ACHN (cell line): Measurements from ENCODE around the gene CXCR3.

Experiments
- DNase-seq: peaks from one replicate; pipeline ENCODE4 v3.0.0-alpha.2; 2015
- in situ Hi-C: cut with HindIII; loops from 2 replicates; pipeline ENCODE4 v1.10.0; 2017; ENCODE audit warnings: low sequenced_read_pairs, low pct_ligation_motif_present, low pct_unique_long_range_greater_than_20kb

CXCR3 gene

GRCh38 chrX:71640002-71640401 is 21.7 kb upstream of the CXCR3 start:
- in situ Hi-C loops, result no loop called here

GRCh38 chrX:71638409-71638808 is 20.1 kb upstream of the CXCR3 start:
- no peak for DNase-seq
- in situ Hi-C loops, result no loop called here

More at GRCh38 chrX:71640002-71640401, 21.7 kb upstream of the CXCR3 start:
- no peak for DNase-seq

DNA sequence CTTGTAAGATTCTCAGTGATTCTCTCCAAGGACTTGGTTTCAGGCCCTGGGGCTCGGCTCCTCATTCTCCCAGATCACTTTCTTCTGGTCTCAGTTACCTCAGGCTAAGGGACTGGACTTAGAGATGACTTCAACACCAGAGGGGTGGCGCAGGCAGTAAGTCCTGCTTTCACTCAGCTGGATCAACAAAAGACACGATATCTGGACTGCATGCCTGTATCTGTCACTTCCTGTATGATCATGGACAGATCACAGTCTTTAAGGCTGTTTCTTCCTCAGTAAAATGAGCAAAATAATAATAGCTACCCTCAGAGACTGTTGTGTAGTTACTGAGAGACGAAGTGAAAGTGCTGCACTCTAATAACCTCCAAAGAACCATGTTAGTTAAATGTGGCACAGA is 19.5 kb upstream of the CXCR3 start:
- no peak for DNase-seq
- in situ Hi-C loops, result no loop called here

GRCh38 chrX:71637253-71637618 is 18.9 kb upstream of the CXCR3 start:
- DNase-seq, result no peak
- in situ Hi-C loops, result no loop called here

DNA sequence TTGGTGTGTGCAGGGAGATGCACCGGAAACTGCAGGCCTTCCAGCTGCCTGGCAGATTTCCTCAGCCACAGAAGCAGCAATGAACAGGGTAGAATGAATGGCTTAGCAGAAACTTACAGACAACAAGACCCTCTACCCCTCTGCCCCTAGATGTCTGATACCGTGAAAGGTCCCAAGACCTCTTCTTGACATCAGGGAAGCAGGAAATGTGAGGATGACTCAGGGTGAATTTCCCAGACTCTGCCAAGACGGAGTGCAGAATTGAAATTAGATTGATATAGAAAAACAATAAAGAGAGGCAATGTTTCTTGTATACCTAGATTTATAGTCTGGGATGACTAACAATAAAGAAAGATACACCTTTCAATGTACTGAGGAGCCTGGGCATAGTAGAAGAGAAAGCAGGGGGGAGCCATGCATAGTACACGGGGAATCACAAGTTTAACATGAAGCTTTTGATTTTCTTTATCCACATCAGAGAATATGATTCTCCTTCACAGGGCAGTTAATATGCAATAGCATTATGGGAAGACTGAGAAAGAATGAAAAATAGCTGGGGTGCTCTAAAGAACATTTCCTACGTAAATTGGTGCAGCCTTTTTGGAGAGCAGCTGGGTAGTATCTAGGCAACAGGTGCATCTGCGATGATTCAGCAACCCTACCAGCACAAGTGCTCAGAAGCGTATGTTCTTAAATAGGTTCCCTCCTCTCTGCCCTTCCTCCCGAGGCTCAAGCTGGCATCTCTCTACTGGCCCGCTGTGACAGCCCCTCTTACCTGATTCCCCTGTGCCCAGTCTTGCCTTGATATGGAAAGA is 18.3 kb upstream of the CXCR3 start:
- in situ Hi-C loops, result no loop called here
- no peak for DNase-seq

DNA sequence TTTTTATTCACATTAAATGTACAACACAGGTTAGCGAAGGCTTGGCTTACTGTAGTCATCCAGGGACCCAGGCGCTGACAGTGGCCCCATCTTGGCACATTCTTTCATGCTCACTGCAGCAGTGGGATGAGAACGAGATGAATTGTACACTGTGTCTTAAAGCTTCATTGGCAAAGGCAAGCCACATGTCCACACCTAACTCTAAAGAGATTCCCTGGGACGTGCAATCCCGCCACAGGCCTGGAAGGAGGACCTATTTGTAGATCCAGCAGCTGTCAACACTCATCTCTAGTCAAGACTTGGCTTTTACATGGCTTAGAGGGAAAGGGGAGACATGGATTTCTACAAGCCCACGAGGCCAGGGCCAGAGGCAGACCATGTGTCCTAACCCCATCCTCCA is 16.1 kb upstream of the CXCR3 start:
- in situ Hi-C loops, result no loop called here
- no peak for DNase-seq

- DNase-seq, result no peak
- in situ Hi-C loops, result no loop called here
Measured at GRCh38 chrX:71632923-71633657, 14.8 kb upstream of the CXCR3 start.

DNA sequence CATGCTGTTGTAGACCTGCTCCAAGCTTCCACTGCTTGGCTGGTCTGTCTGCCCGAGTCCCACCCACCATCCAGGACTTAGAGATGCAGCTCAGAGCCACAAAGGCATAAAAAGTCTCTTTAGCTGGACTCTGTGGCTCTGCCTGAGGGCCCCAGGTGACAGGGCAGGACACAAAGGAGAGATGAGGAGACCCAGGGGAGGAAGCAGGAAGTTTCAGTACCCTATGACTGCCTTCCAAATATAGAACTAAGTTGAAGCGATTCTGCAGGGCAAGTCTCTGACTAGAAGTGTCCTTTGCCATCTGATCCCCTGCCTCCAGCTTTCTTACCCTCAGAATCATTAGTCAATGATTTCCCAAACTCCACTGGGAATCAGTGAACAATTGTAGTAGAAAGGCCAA is 11.2 kb upstream of the CXCR3 start:
- no peak for DNase-seq
- in situ Hi-C loops, result no loop called here

- no peak for DNase-seq
- in situ Hi-C loops, result no loop called here
Measured at GRCh38 chrX:71627588-71628404, 9.5 kb upstream of the CXCR3 start.

- in situ Hi-C loops, result no loop called here
- no peak for DNase-seq
Measured at GRCh38 chrX:71626576-71626975, 8.3 kb upstream of the CXCR3 start.

GRCh38 chrX:71625471-71625870 is 7.2 kb upstream of the CXCR3 start:
- in situ Hi-C loops, result no loop called here
- DNase-seq, result no peak

GRCh38 chrX:71623714-71624113 is 5.4 kb upstream of the CXCR3 start:
- in situ Hi-C loops, result no loop called here
- no peak for DNase-seq

- DNase-seq, result peak; percentile 62
- in situ Hi-C loops, result no loop called here
Measured at GRCh38 chrX:71622576-71623450, 4.5 kb upstream of the CXCR3 start.

- DNase-seq, result no peak
- in situ Hi-C loops, result no loop called here
Measured at GRCh38 chrX:71622032-71622575, 3.8 kb upstream of the CXCR3 start.

GRCh38 chrX:71621603-71622002 is 3.3 kb upstream of the CXCR3 start:
- no peak for DNase-seq
- in situ Hi-C loops, result no loop called here

DNA sequence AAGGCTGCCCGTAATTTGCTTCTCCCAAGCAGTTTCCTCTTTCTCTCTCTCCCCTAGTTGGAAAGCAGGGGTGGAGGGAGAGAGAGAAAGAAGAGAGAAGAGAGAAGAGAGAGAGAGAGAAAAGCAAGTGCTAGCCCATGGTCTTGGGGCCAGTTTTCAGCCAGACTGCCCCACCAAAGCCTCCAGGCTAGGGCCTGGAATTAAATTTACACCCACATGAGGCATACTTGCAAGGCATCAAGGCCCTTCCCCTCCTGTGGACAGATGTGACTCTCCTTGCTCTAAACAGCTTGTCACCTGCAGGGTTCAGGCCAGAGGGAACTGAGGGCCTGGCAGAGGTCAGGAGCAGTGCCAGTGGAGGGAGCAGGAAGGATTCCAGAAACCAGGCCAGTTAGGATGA is 1.7 kb upstream of the CXCR3 start:
- no peak for DNase-seq
- in situ Hi-C loops, result no loop called here

GRCh38 chrX:71619193-71619592 is 882 bp upstream of the CXCR3 start:
- no peak for DNase-seq
- in situ Hi-C loops, result no loop called here

- no peak for DNase-seq
- in situ Hi-C loops, result no loop called here
Measured at GRCh38 chrX:71618787-71619186, 476 bp upstream of the CXCR3 start.
